ENCODE results near the gene RIOK1.
A peak's percentile ranks its signal among the peaks of the same experiment; 100 is the strongest.
"Not testable (repeated sequence)": the region's sequence is repeated elsewhere in the genome, so short reads cannot be mapped to it uniquely, and the experiment has no call there.

The RIOK1 gene

DNA sequence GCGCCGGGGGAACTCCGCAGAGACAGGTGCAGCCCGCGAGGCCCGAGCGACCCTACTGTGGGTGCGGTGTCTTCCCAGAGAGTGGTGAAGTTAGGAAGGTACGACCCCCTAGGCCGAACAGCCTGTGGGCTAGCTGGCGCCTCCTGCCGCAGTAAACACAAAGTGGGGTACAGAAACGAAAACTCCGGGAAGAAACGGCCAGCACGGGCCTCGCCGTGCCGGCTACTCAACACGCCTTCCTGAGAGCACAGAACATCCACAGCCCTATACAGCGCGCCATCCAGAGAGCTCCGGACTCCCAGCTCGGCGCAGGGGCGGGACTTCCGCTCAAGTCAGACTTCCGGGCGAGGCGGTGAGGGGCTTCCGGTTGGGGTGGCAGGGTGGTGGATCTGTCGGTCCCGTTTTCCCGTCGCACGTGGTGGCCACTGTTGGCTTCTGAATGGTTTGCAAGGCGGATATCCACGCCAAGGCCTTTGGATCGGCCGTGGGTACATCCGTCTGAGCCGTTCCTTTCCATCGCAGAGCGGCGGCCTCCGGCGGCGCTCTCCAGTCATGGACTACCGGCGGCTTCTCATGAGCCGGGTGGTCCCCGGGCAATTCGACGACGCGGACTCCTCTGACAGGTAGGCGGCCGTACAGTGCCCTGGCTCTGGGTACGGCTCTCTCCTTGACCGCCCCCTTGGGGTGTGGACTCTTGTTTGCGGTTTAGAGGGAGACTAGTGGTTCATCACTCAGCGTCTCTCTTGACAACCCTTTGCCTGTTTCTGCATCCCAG is at the start of gene RIOK1, which contains the start of gene CAGE1:
Gene RIOK1, plus strand, starts transcription at position 358 of the 775 bp plus-strand sequence. Its CDS starts 195 bp downstream, at position 553.
Gene CAGE1, minus strand, starts transcription at position 292 of the 775 bp plus-strand sequence. CDS start 2,569 bp downstream, outside the sequence.
- TF ChIP-seq, protein P1, sequence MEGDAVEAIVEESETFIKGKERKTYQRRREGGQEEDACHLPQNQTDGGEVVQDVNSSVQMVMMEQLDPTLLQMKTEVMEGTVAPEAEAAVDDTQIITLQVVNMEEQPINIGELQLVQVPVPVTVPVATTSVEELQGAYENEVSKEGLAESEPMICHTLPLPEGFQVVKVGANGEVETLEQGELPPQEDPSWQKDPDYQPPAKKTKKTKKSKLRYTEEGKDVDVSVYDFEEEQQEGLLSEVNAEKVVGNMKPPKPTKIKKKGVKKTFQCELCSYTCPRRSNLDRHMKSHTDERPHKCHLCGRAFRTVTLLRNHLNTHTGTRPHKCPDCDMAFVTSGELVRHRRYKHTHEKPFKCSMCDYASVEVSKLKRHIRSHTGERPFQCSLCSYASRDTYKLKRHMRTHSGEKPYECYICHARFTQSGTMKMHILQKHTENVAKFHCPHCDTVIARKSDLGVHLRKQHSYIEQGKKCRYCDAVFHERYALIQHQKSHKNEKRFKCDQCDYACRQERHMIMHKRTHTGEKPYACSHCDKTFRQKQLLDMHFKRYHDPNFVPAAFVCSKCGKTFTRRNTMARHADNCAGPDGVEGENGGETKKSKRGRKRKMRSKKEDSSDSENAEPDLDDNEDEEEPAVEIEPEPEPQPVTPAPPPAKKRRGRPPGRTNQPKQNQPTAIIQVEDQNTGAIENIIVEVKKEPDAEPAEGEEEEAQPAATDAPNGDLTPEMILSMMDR (IDR thresholded peaks at IDR 0.05; ENCODE audit: insufficient read depth, low read length, poor library complexity, severe bottlenecking): no peak
- DNase-seq (ENCODE audit: extremely low read depth, insufficient read length): peak; percentile 95
- peak within 1 kb of the TSS; percentile 71 for H3K4me3 ChIP-seq (replicated peaks; ENCODE audit: low read depth, low read length)
- no peaks in the 10 kb centered on the region; the same call in 1 of the 2 replicates for H3K36me3 ChIP-seq (ENCODE audit: control insufficient read depth, insufficient read depth, low read length)
- no peaks in the 10 kb centered on the region; the same call in 1 of the 2 replicates for H3K27me3 ChIP-seq (replicated peaks; ENCODE audit: control insufficient read depth, insufficient read depth, low read length)

DNA sequence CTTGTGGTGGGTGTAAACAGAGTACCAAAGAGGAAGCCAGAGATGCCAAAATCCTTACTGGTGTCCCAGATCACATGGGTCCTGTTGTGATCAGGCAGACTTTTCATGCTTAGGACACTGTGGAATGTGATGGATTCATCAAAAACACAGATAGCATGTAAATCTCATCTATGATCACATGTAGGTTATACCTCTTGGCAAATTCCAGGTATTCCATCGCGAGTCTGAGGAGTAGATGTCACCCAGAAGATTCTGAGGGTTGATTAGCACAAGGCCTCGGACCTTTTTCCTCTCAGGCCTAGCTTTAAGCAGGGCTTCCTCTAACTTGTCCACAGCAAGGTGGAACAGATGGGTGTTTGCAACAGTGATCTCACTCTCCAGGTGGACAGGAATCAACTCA is 48.3 kb upstream of the RIOK1 start:
- no peaks in the 10 kb centered on the region for H3K36me3 ChIP-seq (ENCODE audit: control insufficient read depth, insufficient read depth, low read length)
- H3K4me3 ChIP-seq (replicated peaks; ENCODE audit: low read depth, low read length): no peak overlapping the region
- no peaks in the 10 kb centered on the region for H3K27me3 ChIP-seq (replicated peaks; ENCODE audit: control insufficient read depth, insufficient read depth, low read length)
- TF ChIP-seq, protein P1 (IDR thresholded peaks at IDR 0.05; ENCODE audit: insufficient read depth, low read length, poor library complexity, severe bottlenecking): no peak
- DNase-seq (ENCODE audit: extremely low read depth, insufficient read length): no peak

DNA sequence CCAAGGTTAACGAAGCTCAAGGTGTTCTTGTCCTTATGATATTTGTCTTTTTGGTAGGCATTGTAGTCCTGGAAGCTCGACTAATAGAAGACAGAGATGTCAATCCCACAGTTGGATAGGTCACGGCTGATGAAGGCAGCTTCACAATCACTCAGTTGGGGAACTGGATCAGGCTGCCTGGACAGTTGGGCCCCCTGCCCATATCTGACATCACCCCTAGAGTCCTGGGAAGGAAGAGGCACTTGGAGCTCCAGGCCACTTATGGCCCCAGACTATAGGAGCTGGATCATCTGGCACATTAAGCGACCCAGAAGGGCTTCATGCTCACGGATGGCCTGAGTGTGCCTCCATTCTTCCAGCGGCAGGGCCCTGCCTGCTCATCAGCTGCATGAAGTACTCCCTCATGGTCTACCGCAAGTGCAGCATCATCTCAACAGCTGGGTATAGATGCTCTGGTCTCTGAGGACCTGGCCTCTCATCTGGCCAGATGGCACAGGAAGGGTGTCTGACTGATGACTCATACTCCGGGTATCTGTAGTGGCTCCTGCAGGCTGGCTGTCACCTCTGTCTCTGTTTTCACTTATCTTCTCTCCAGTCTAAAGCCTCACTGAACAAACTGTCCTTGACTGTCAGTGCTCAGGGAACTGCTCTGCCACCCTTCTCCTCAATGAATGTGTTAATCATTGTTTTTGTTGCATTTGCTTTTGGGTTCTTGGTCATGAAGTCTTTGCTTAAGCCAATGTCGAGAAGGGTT is 47.4 kb upstream of the RIOK1 start:
- TF ChIP-seq, protein P1 (IDR thresholded peaks at IDR 0.05; ENCODE audit: insufficient read depth, low read length, poor library complexity, severe bottlenecking): no peak
- no peaks in the 10 kb centered on the region for H3K36me3 ChIP-seq (ENCODE audit: control insufficient read depth, insufficient read depth, low read length)
- H3K4me3 ChIP-seq (replicated peaks; ENCODE audit: low read depth, low read length): no peak overlapping the region
- no peak for DNase-seq (ENCODE audit: extremely low read depth, insufficient read length)
- no peaks in the 10 kb centered on the region for H3K27me3 ChIP-seq (replicated peaks; ENCODE audit: control insufficient read depth, insufficient read depth, low read length)

DNA sequence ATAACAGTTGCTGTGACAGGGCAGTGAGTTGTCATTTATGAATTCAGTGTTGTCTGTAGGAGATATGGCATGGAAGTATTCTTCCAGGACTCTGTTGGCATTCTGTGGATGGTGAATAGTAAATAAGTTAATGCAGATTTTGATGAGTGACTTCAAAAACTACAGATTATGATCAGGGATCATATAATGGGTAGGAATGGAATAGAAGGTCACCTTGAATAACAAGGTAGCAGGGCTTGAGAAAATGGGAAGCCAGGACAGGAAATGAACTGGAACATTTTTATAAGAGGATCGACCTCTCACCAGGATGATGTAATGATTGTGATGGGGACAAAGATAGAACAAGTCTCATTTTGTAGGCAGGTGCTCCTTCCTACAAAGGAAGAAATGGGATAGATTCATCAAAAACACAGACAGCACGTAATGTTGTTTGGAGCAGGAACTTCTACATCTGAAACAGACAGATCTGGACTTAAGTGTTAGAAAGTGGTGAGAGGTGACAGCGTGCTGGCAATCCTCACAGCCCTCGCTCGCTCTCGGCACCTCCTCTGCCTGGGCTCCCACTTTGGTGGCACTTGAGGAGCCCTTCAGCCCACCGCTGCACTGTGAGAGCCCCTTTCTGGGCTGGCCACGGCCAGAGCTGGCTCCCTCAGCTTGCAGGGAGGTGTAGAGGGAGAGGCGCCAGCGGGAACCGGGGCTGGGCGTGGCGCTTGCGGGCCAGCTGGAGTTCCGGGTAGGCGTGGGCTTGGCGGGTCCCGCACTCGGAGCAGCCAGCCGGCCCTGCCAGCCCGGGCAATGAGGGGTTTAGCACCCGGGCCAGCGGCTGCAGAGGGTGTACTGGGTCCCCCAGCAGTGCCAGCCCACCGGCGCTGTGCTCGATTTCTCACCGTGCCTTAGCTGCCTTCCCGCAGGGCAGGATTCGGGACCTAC is 45.8 kb upstream of the RIOK1 start:
- H3K27me3 ChIP-seq (replicated peaks; ENCODE audit: control insufficient read depth, insufficient read depth, low read length): no peaks in the 10 kb centered on the region
- H3K4me3 ChIP-seq (replicated peaks; ENCODE audit: low read depth, low read length): no peak overlapping the region
- no peaks in the 10 kb centered on the region for H3K36me3 ChIP-seq (ENCODE audit: control insufficient read depth, insufficient read depth, low read length)
- DNase-seq (ENCODE audit: extremely low read depth, insufficient read length): no peak
- TF ChIP-seq, protein P1 (IDR thresholded peaks at IDR 0.05; ENCODE audit: insufficient read depth, low read length, poor library complexity, severe bottlenecking): no peak

DNA sequence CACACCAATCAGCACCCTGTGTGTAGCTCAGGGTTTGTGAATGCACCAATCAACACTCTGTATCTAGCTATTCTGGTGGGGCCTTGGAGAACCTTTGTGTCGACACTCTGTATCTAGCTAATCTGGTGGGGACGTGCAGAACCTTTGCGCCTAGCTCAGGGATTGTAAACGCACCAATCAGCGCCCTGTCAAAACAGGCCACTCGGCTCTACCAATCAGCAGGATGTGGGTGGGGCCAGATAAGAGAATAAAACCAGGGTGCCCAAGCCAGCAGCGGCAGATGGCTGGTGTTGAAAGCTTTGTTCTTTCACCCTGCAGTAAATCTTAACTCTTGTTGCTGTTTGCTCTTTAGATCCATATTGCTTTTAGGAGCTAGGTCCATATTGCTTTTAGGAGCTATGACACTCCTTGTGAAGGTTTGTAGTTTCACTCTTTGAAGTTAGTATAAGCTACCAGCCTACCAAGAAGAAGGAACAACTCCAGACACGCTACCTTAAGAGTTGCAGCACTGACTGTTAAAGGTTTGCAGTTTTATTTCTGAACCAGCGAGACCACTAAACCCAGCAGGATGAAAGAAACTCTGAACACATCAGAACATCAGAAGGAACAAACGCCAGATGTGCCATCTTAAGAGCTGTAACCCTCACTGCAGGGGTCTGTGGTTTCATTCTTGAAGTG is 44.7 kb upstream of the RIOK1 start:
- not testable (repeated sequence) for DNase-seq (ENCODE audit: extremely low read depth, insufficient read length); H3K36me3 ChIP-seq (ENCODE audit: control insufficient read depth, insufficient read depth, low read length); H3K4me3 ChIP-seq (replicated peaks; ENCODE audit: low read depth, low read length); H3K27me3 ChIP-seq (replicated peaks; ENCODE audit: control insufficient read depth, insufficient read depth, low read length)

DNA sequence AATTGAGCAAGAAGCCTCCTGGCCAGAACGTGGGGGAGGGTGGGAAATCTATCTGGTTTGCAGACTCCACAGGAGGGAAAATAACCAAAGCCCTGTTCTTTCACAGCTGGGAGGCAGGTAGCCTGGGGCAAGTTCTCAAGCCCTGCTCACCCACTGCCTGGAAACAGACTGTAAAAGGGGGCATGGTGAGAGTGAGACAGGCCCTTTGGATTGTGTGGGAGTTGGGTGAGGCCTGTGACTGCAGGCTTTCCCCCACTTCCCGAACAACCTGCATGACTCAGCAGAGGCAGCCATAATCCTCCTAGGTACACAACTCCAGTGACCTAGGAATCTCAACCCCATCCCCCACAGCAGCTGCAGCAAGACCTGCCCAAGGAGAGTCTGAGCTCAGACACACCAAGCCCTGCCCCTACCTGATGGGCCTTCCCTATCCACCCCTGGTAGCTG is 42.0 kb upstream of the RIOK1 start:
- not testable (repeated sequence) for H3K4me3 ChIP-seq (replicated peaks; ENCODE audit: low read depth, low read length)

DNA sequence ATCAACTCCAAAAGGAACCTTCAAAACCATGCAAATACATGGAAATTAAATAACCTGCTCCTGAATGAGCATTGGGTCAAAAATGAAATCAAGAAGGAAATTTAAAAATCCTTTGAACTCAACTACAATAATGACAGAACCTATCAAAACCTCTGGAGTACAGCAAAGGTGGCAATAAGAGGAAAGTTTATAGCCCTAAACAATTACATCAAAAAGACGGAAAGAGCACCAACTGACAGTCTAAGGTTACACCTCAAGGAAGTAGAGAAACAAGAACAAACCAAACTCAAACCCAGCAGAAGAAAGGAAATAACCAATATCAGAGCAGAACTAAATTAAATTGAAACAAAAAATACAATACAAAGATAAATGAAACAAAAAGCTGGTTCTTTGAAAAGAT is 39.0 kb upstream of the RIOK1 start:
- not testable (repeated sequence) for H3K27me3 ChIP-seq (replicated peaks; ENCODE audit: control insufficient read depth, insufficient read depth, low read length)

More for the DNA sequence above, 42.0 kb upstream of the RIOK1 start:
- DNase-seq (ENCODE audit: extremely low read depth, insufficient read length); H3K27me3 ChIP-seq (replicated peaks; ENCODE audit: control insufficient read depth, insufficient read depth, low read length); H3K36me3 ChIP-seq (ENCODE audit: control insufficient read depth, insufficient read depth, low read length): not testable (repeated sequence)

DNA sequence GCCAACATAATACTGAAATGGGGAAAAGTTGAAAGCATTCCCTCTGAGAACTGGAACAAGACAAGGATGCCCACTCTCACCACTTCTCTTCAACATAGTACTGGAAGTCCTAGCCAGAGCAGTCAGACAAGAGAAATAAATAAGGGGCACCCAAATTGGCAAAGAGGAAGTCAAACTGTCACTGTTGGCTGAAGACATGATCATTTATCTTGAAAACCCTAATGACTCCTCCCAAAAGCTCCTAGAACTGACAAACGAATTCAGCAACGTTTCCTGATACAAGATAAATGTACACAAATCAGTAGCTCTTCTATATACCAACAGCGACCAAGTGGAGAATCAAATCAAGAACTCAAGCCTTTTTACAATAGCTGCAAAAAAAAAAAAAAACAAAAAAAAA is 37.7 kb upstream of the RIOK1 start:
- not testable (repeated sequence) for H3K4me3 ChIP-seq (replicated peaks; ENCODE audit: low read depth, low read length); H3K36me3 ChIP-seq (ENCODE audit: control insufficient read depth, insufficient read depth, low read length); DNase-seq (ENCODE audit: extremely low read depth, insufficient read length); H3K27me3 ChIP-seq (replicated peaks; ENCODE audit: control insufficient read depth, insufficient read depth, low read length)

More for the DNA sequence above, 39.0 kb upstream of the RIOK1 start:
- H3K4me3 ChIP-seq (replicated peaks; ENCODE audit: low read depth, low read length); DNase-seq (ENCODE audit: extremely low read depth, insufficient read length); H3K36me3 ChIP-seq (ENCODE audit: control insufficient read depth, insufficient read depth, low read length): not testable (repeated sequence)

Measured in GM06990 (cell line).